Measurements from ENCODE around the gene ITCH. TPM values are rescaled to one million over a fixed set of nuclear protein-coding genes. Genes with fewer than 3 reads are reported as not detected.
"Not testable (repeated sequence)": the region's sequence is repeated elsewhere in the genome, so short reads cannot be mapped to it uniquely, and the experiment has no call there.

ITCH gene
- total RNA-seq, 1 experiment from 2014 or later: 54.8 TPM

DNA sequence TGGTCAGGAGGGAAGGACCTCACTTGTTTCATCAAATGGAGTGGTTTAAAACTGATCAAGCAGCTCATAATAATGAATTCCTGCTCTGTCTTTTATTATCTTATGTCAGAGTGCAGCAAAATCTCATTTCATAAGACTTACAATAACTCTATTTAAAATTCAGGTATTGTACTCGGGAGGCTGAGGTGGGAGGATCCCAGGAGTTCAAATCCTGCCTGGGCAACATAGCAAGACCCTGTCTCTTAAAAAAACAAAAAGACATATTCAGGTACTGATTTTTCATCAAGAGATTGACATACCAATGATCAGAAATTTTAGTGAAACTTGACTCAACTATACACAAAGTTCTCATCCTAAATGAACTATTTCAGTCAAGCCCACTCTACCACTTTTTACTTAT is 147.5 kb downstream of the ITCH start:
- Histone ChIP-seq H2AFZ (ENCODE audit: low read length) (no peak overlapping the region), H3K9me3 (ENCODE audit: low read length) (no peaks in the 10 kb centered on the region), H3K27me3 (ENCODE audit: low read length) (no peaks in the 10 kb centered on the region), H3K36me3 (ENCODE audit: insufficient read depth, low read length) (peaks cover 8% of the 10 kb centered on the region; the same call in 1 of the 2 replicates), H3K4me3 (ENCODE audit: low read length) (no peak overlapping the region), H3K4me1 (ENCODE audit: low read length) (peaks cover 13% of the 10 kb centered on the region), H3K9me2 (replicated peaks; ENCODE audit: insufficient read depth, low read length) (no peaks in the 10 kb centered on the region), H3K9ac (ENCODE audit: low read length) (no peak overlapping the region), H4K20me1 (ENCODE audit: insufficient read depth, low read depth, low read length) (no peaks in the 10 kb centered on the region), H3K79me2 (ENCODE audit: low read length) (no peaks in the 10 kb centered on the region; the same call in 1 of the 2 replicates), H3K27ac (ENCODE audit: low read length) (no peak overlapping the region), H3K4me2 (ENCODE audit: low read depth, low read length, poor library complexity, severe bottlenecking) (no peak overlapping the region)
- DNase-seq: no peak

GRCh38 chr20:34511891-34512265 is 148.8 kb downstream of the ITCH start:
- Histone ChIP-seq H4K20me1 (ENCODE audit: insufficient read depth, low read depth, low read length) (no peaks in the 10 kb centered on the region), H3K79me2 (ENCODE audit: low read length) (peaks cover 10% of the 10 kb centered on the region), H2AFZ (ENCODE audit: low read length) (no peak overlapping the region), H3K36me3 (ENCODE audit: insufficient read depth, low read length) (peaks cover 8% of the 10 kb centered on the region; the same call in 1 of the 2 replicates), H3K9ac (ENCODE audit: low read length) (no peak overlapping the region), H3K9me3 (ENCODE audit: low read length) (no peaks in the 10 kb centered on the region), H3K27ac (ENCODE audit: low read length) (no peak overlapping the region), H3K27me3 (ENCODE audit: low read length) (no peaks in the 10 kb centered on the region), H3K4me2 (ENCODE audit: low read depth, low read length, poor library complexity, severe bottlenecking) (no peak overlapping the region), H3K4me1 (ENCODE audit: low read length) (peaks cover 18% of the 10 kb centered on the region), H3K9me2 (replicated peaks; ENCODE audit: insufficient read depth, low read length) (no peaks in the 10 kb centered on the region), H3K4me3 (ENCODE audit: low read length) (no peak overlapping the region)
- DNase-seq: no peak

DNA sequence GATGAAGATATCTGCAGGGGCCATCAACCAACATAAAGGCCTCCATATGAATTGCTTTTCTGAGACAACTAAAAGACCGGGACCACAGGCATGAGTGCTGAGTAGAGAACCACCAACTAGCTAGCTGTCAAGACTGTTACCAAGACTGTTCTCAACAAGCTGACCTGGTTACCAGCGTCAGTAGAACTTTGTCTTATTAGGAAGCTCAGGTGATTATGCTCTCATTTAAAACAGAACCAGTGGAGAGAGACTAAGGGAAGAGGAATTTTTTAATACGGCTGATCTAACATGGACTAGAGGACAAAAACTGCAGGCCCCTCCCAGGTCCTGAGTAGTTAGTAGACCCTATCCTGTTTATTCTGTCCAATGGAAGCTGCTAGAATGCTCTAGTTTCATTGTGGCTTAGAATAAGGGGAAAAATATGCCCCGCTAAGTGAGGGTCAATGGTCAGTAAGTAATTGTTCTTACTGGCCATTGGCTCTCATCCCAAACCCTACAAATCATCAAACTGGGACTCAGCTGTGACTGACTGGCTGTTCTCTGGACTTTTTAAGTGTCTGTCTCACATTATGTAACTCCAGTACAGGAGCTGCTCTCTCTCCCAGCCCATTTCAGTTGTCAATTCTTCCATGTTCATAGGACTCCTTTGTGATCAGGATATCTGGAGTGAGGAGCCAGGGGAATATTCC is 149.3 kb downstream of the ITCH start:
- no peaks in the 10 kb centered on the region for H4K20me1 ChIP-seq (ENCODE audit: insufficient read depth, low read depth, low read length)

GRCh38 chr20:34512955-34513419 is 149.9 kb downstream of the ITCH start:
- Histone ChIP-seq H3K36me3 (ENCODE audit: insufficient read depth, low read length) (peaks cover under 1% of the 10 kb centered on the region; the same call in 1 of the 2 replicates), H4K20me1 (ENCODE audit: insufficient read depth, low read depth, low read length) (no peaks in the 10 kb centered on the region), H3K4me3 (ENCODE audit: low read length) (no peak overlapping the region), H2AFZ (ENCODE audit: low read length) (no peak overlapping the region), H3K9me2 (replicated peaks; ENCODE audit: insufficient read depth, low read length) (no peaks in the 10 kb centered on the region), H3K9ac (ENCODE audit: low read length) (no peak overlapping the region), H3K9me3 (ENCODE audit: low read length) (no peaks in the 10 kb centered on the region), H3K4me2 (ENCODE audit: low read depth, low read length, poor library complexity, severe bottlenecking) (no peak overlapping the region), H3K27me3 (ENCODE audit: low read length) (no peaks in the 10 kb centered on the region), H3K79me2 (ENCODE audit: low read length) (peaks cover 21% of the 10 kb centered on the region), H3K4me1 (ENCODE audit: low read length) (peaks cover 27% of the 10 kb centered on the region), H3K27ac (ENCODE audit: low read length) (no peak overlapping the region)
- DNase-seq: no peak

More for the DNA sequence above, 149.3 kb downstream of the ITCH start:
- Histone ChIP-seq H3K4me2 (ENCODE audit: low read depth, low read length, poor library complexity, severe bottlenecking) (no peak overlapping the region), H3K27ac (ENCODE audit: low read length) (no peak overlapping the region), H3K27me3 (ENCODE audit: low read length) (no peaks in the 10 kb centered on the region), H3K4me3 (ENCODE audit: low read length) (no peak overlapping the region), H3K9ac (ENCODE audit: low read length) (no peak overlapping the region), H3K9me3 (ENCODE audit: low read length) (no peaks in the 10 kb centered on the region), H2AFZ (ENCODE audit: low read length) (no peak overlapping the region), H3K79me2 (ENCODE audit: low read length) (peaks cover 15% of the 10 kb centered on the region), H3K9me2 (replicated peaks; ENCODE audit: insufficient read depth, low read length) (no peaks in the 10 kb centered on the region), H3K36me3 (ENCODE audit: insufficient read depth, low read length) (peaks cover 6% of the 10 kb centered on the region; the same call in 1 of the 2 replicates), H3K4me1 (ENCODE audit: low read length) (peaks cover 21% of the 10 kb centered on the region)
- no peak for DNase-seq

DNA sequence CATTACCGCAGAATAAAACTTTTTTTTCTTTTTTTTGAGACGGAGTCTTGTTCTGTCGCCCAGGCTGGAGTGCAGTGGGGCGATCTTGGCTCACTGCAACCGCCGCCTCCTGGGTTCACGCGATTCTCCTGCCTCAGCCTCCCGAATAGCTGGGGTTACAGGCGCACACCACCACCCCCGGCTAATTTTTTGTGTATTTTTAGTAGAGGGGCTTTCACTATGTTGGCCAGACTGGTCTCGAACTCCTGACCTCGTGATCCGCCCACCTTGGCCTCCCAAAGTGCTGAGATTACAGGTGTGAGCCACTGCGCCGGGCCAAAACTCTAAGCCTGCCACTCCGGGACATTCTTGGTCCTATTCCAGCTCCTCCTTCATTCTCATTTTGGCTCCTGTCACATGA is 151.0 kb downstream of the ITCH start:
- DNase-seq; H3K27ac ChIP-seq (ENCODE audit: low read length); H3K9me2 ChIP-seq (replicated peaks; ENCODE audit: insufficient read depth, low read length); H3K27me3 ChIP-seq (ENCODE audit: low read length); H2AFZ ChIP-seq (ENCODE audit: low read length); H3K36me3 ChIP-seq (ENCODE audit: insufficient read depth, low read length); H3K9me3 ChIP-seq (ENCODE audit: low read length); H3K4me3 ChIP-seq (ENCODE audit: low read length); H4K20me1 ChIP-seq (ENCODE audit: insufficient read depth, low read depth, low read length); H3K9ac ChIP-seq (ENCODE audit: low read length); H3K4me2 ChIP-seq (ENCODE audit: low read depth, low read length, poor library complexity, severe bottlenecking): not testable (repeated sequence)
- H3K79me2 ChIP-seq (ENCODE audit: low read length): peaks cover 31% of the 10 kb centered on the region
- peaks cover 35% of the 10 kb centered on the region for H3K4me1 ChIP-seq (ENCODE audit: low read length)

GRCh38 chr20:34514897-34515483 is 151.9 kb downstream of the ITCH start:
- H3K4me1 ChIP-seq (ENCODE audit: low read length): peaks cover 35% of the 10 kb centered on the region
- DNase-seq: no peak
- H3K9ac ChIP-seq (ENCODE audit: low read length): peak overlapping the region; percentile 83
- no peaks in the 10 kb centered on the region for H3K36me3 ChIP-seq (ENCODE audit: insufficient read depth, low read length)
- peak overlapping the region; percentile 66 for H3K27ac ChIP-seq (ENCODE audit: low read length)
- no peaks in the 10 kb centered on the region for H3K27me3 ChIP-seq (ENCODE audit: low read length)
- H3K79me2 ChIP-seq (ENCODE audit: low read length): peaks cover 40% of the 10 kb centered on the region
- no peaks in the 10 kb centered on the region for H3K9me3 ChIP-seq (ENCODE audit: low read length)
- peak overlapping the region; percentile 96 for H3K4me2 ChIP-seq (ENCODE audit: low read depth, low read length, poor library complexity, severe bottlenecking)
- peak overlapping the region; percentile 91; the same call in 1 of the 2 replicates for H2AFZ ChIP-seq (ENCODE audit: low read length)
- H3K4me3 ChIP-seq (ENCODE audit: low read length): peak overlapping the region; percentile 88
- H4K20me1 ChIP-seq (ENCODE audit: insufficient read depth, low read depth, low read length): no peaks in the 10 kb centered on the region
- H3K9me2 ChIP-seq (replicated peaks; ENCODE audit: insufficient read depth, low read length): no peaks in the 10 kb centered on the region

DNA sequence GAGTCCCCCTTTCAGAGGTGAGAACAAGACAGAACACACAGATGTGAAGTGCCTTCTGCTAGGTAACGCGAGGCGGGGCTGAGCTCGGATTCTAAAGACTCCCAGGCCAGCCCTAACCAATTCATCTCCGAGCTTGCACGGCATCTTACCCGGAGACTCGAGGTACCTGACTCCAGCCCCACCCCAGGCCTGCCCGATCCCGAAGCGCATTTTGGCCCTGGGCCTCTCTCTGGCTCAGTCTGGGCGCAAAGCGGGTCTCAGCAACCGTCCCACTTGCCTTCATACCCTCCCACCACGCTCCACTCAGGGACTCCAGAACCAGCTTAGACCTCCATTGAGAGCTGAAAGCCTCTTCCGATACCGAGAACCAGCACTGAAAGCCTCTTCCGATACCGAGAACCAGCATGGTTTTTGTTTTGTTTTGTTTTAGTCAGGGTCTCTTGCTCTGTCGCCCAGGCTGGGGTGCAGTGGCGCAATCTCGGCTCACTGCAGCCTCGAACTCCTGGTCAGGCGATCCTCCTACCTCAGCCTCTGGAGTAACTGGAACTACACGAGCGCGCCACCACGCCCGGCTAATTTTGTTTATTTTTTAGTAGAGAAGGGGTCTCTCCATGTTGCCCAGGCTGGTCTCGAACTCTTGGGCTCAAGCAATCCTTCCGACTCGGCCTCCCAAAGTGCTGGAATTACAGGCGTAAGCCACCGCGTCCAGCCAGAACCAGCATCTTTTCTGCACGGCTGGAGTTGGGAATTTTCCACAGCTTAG is 152.6 kb downstream of the ITCH start:
- DNase-seq: peak; percentile 87
- H3K4me2 ChIP-seq (ENCODE audit: low read depth, low read length, poor library complexity, severe bottlenecking): peak overlapping the region; percentile 96
- peaks cover 35% of the 10 kb centered on the region for H3K4me1 ChIP-seq (ENCODE audit: low read length)
- peaks cover 47% of the 10 kb centered on the region for H3K79me2 ChIP-seq (ENCODE audit: low read length)
- H3K27ac ChIP-seq (ENCODE audit: low read length): peak overlapping the region; percentile 66
- H3K9me3 ChIP-seq (ENCODE audit: low read length): no peaks in the 10 kb centered on the region
- H3K4me3 ChIP-seq (ENCODE audit: low read length): peak overlapping the region; percentile 88
- H3K9ac ChIP-seq (ENCODE audit: low read length): peak overlapping the region; percentile 83
- H3K9me2 ChIP-seq (replicated peaks; ENCODE audit: insufficient read depth, low read length): no peaks in the 10 kb centered on the region
- H2AFZ ChIP-seq (ENCODE audit: low read length): peak overlapping the region; percentile 91
- 0 out of 2 replicates have a peak, but pooled peaks cover 3% of the 10 kb centered on the region for H3K36me3 ChIP-seq (ENCODE audit: insufficient read depth, low read length)
- no peaks in the 10 kb centered on the region for H4K20me1 ChIP-seq (ENCODE audit: insufficient read depth, low read depth, low read length)
- H3K27me3 ChIP-seq (ENCODE audit: low read length): no peaks in the 10 kb centered on the region

All from Karpas-422 (cell line).